T-helper 17 cell (primary cell): Measurements from ENCODE around the gene ZFHX2. TPM values are rescaled to one million over a fixed set of nuclear protein-coding genes. Genes with fewer than 3 reads are reported as not detected.

Experiments used
- ATAC-seq: fragments of 150-1000 bp; cut with Tn5 transposase; 2 replicates; pipeline ENCODE4 v1.10.0; 2021; ENCODE audit warnings: mild to moderate bottlenecking, moderate library complexity
- DNase-seq, 3 donors: peaks; one replicate each; pipeline versions ENCODE4 v3.0.0 to v3.0.0-alpha.2; 2020 to 2021
- H3K9me3 ChIP-seq: one replicate; pipeline ENCODE4 v1.7.0; 2013; ENCODE audit warnings: low read length, mild to moderate bottlenecking; ENCODE audit not compliant: control insufficient read depth, poor library complexity, severe bottlenecking
- H3K27ac Mint-ChIP-seq: one replicate; pipeline ENCODE4 v1.8.0; 2022; ENCODE audit warnings: mild to moderate bottlenecking, moderate library complexity, mixed read lengths
- H3K27me3 Mint-ChIP-seq: one replicate; pipeline ENCODE4 v1.8.0; 2022; ENCODE audit warnings: mixed read lengths
- H3K36me3 Mint-ChIP-seq: one replicate; pipeline ENCODE4 v1.8.0; 2022; ENCODE audit warnings: low read depth, mixed read lengths
- H3K4me1 Mint-ChIP-seq: one replicate; pipeline ENCODE4 v1.8.0; 2022; ENCODE audit warnings: mild to moderate bottlenecking, mixed read lengths
- H3K4me3 Mint-ChIP-seq: one replicate; pipeline ENCODE4 v1.8.0; 2022; ENCODE audit warnings: mild to moderate bottlenecking, moderate library complexity, mixed read lengths
- total RNA-seq, 4 donors: library from RNA in 2 of 4; stranded (reverse) in 2 of 4; gene quantifications; one replicate each; pipeline ENCODE4 v1.2.3 and lab custom pipeline; 2022 to 2026

ZFHX2 gene
- total RNA-seq, 2 donors from 2014 or later, result 0.16 to 0.27 TPM

DNA sequence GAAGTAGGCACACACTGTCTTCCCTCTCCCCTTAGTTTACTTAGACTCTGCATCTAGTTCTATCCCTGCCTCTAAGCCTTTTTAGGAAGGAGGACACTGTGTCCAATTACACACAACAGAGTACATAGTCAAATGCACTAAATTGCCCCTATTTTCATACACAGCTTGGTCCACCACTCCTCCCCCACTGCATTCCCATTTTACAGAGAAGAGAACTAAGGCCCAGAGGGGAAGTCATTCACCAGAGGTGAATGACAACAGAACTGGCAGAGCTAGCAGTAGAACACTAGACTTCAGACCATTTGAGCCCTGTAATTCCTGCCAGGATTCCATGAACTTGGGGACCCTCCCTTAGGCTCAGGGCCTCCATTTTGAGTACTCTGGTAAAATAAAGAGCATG lies 28.2 kb upstream of the ZFHX2 start:
- H3K4me3 Mint-ChIP-seq, result no peak overlapping the region
- DNase-seq, result no peak
- H3K27ac Mint-ChIP-seq, result no peak overlapping the region
- H3K9me3 ChIP-seq, result no peaks in the 10 kb centered on the region
- H3K27me3 Mint-ChIP-seq, result peaks cover 61% of the 10 kb centered on the region
- ATAC-seq, result no peak
- H3K4me1 Mint-ChIP-seq, result peaks cover 20% of the 10 kb centered on the region
- H3K36me3 Mint-ChIP-seq, result peaks cover 4% of the 10 kb centered on the region

DNA sequence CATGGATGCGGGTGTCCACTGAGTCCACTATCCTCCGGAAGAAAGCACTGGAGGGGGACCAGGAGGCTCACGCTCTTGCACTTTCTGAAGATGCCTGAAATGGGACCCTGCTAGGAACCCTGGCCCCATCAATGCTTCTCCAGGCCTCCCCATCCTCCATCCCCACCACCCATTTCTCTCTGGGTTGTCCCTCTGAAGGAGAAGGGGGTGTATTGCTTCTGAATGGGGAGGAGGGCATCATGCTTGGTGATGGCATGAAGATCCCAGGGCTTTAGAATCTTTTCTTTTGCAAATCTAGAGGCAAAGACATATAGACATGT lies 27.7 kb upstream of the ZFHX2 start:
- Mint-ChIP-seq H3K27ac (no peak overlapping the region), H3K27me3 (peaks cover 61% of the 10 kb centered on the region), H3K4me1 (peaks cover 20% of the 10 kb centered on the region), H3K36me3 (peaks cover 4% of the 10 kb centered on the region), H3K4me3 (no peak overlapping the region)
- DNase-seq, result no peak
- no peak for ATAC-seq
- no peaks in the 10 kb centered on the region for H3K9me3 ChIP-seq

GRCh38 chr14:23578560-23579310 lies 27.2 kb upstream of the ZFHX2 start, which contains the start of gene JPH4:
JPH4 (minus strand) TSS chr14:23578790; CDS start chr14:23577453, 1,337 bp downstream.
- H3K9me3 ChIP-seq, result no peaks in the 10 kb centered on the region
- ATAC-seq (no peak), DNase-seq (no peak)
- H3K27me3 Mint-ChIP-seq, result peaks cover 55% of the 10 kb centered on the region
- peaks cover 4% of the 10 kb centered on the region for H3K36me3 Mint-ChIP-seq
- H3K4me1 Mint-ChIP-seq, result peaks cover 20% of the 10 kb centered on the region
- H3K27ac Mint-ChIP-seq, result no peak within 1 kb of the TSS
- peak within 1 kb of the TSS; percentile 7 for H3K4me3 Mint-ChIP-seq

GRCh38 chr14:23577710-23578392 lies 26.3 kb upstream of the ZFHX2 start:
- peaks cover 7% of the 10 kb centered on the region for H3K36me3 Mint-ChIP-seq
- H3K27ac Mint-ChIP-seq, result no peak overlapping the region
- peaks cover 58% of the 10 kb centered on the region for H3K27me3 Mint-ChIP-seq
- H3K9me3 ChIP-seq, result no peaks in the 10 kb centered on the region
- no peak overlapping the region for H3K4me3 Mint-ChIP-seq
- ATAC-seq, result no peak
- H3K4me1 Mint-ChIP-seq, result peaks cover 22% of the 10 kb centered on the region
- DNase-seq, result no peak

GRCh38 chr14:23577004-23577681 lies 25.6 kb upstream of the ZFHX2 start:
- Mint-ChIP-seq H3K4me3 (peak overlapping the region; percentile 86), H3K27me3 (peaks cover 58% of the 10 kb centered on the region), H3K4me1 (peaks cover 26% of the 10 kb centered on the region), H3K27ac (no peak overlapping the region), H3K36me3 (peaks cover 9% of the 10 kb centered on the region)
- peak; percentile 24 for ATAC-seq
- no peaks in the 10 kb centered on the region for H3K9me3 ChIP-seq
- DNase-seq, result no peak

DNA sequence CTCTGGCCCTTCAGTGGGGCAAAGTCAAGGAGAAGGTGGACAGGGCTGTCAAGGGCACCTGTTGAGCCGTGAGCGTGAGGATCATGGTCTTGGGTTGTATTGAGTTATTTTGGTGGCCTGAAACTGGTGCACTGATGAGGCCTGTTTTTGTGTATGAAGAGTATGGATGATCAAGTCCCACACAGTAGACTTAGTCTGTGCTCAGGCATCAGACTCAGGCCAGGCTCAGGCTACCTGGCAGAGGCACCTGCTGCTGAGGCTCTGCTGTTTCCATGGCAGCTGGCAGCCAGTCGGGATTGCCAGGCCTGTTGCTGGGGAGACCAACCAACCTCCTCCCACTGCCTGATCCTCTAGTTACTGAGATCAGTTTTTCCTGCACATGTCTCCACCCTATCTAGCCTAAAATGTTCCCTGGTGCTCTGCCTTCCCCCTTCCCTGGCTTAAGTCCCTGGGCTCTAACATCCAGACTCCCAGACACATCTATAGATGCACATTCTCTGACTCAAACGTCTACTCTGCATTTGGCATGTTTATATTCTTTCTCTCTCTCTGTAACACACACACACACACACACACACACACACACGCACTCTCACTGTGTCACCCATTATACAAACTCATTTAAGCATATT lies 21.9 kb upstream of the ZFHX2 start:
- H3K4me1 Mint-ChIP-seq, result peaks cover 28% of the 10 kb centered on the region
- H3K27ac Mint-ChIP-seq, result peak overlapping the region; percentile 19
- ATAC-seq, result no peak
- DNase-seq, result no peak
- peaks cover 39% of the 10 kb centered on the region for H3K27me3 Mint-ChIP-seq
- peaks cover 9% of the 10 kb centered on the region for H3K36me3 Mint-ChIP-seq
- no peak overlapping the region for H3K4me3 Mint-ChIP-seq
- no peaks in the 10 kb centered on the region for H3K9me3 ChIP-seq

DNA sequence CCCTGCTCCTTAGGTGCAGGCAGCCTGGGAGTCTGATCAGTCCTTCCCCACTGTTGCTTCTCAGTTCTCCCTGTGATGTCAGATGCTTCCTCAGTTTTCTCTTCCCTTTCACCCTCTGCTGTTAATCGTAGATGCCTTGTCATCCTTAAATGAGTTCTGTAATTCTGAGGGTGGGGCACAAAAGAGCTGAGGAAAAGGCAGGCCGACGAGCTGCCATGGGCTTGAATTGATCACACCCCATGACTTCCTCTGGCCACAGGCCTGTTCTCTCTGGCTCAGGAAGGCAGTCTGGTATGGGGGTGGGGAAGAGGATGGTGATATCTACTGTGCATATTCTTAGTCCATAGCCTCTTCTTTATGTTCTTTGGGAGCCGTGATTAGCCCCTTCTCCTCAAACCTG lies 21.3 kb upstream of the ZFHX2 start:
- Mint-ChIP-seq H3K27ac (no peak overlapping the region), H3K27me3 (peaks cover 36% of the 10 kb centered on the region), H3K4me3 (no peak overlapping the region), H3K4me1 (peaks cover 27% of the 10 kb centered on the region), H3K36me3 (peaks cover 9% of the 10 kb centered on the region)
- DNase-seq (no peak), ATAC-seq (peak; percentile 21)
- H3K9me3 ChIP-seq, result no peaks in the 10 kb centered on the region

DNA sequence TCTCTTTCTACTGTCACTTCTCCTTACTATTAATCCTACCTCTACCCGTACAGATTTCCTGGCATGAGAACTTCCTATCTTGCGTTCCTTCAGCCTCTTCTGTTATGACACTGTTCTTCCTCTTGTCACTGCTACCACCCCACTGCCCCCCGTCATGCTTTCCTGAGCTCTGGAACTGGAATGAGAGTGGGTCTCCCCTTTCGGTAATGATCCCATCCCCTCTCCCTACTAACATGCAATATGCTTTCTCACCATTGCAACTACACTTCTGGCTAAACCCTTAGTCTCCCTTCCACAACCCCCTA lies 20.9 kb upstream of the ZFHX2 start:
- ATAC-seq (no peak), DNase-seq (no peak)
- H3K27me3 Mint-ChIP-seq, result peaks cover 36% of the 10 kb centered on the region
- peaks cover 27% of the 10 kb centered on the region for H3K4me1 Mint-ChIP-seq
- H3K4me3 Mint-ChIP-seq, result no peak overlapping the region
- no peak overlapping the region for H3K27ac Mint-ChIP-seq
- peaks cover 10% of the 10 kb centered on the region for H3K36me3 Mint-ChIP-seq
- no peaks in the 10 kb centered on the region for H3K9me3 ChIP-seq

DNA sequence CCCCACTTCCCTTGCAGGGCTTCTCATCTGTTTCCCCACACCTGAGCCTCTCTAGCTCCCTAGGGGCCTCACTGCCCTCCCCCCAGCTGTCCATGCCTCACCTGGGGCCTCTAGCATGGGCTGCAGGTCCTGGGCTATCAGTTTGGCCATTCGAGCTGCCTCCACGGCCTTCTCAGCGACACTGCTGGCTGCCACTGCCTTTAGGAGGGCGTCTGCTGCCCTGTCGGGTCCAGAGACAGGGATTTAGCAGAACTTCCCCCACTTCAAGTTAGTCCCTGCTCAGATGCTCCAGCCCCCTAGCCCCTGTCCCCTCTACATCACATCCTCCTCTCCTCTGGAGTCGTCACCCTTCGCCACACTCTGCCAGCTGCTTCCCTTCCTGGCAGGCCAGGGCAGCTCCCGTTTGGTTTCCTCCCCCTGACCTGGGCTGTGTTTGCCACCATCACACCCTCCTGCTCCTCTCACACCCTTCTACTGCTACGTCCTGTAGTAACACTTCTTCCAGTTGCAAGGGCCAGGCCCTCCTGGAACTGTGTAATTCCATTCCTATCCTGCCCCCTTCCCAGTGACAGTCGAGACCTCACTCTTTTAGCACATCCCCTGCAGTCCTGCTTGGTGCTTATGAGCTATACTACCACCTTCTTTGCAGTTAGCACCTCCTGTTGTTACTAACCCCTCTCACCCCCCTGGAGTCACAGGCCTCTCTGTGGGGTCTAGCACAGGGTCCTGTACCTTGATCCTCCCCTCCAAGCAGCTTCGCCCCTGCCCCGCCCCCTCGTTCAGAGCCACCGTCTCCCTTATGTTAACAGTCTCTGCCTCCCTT lies 20.3 kb upstream of the ZFHX2 start:
- Mint-ChIP-seq H3K4me1 (peaks cover 27% of the 10 kb centered on the region), H3K27me3 (peaks cover 35% of the 10 kb centered on the region), H3K27ac (no peak overlapping the region), H3K36me3 (peaks cover 11% of the 10 kb centered on the region), H3K4me3 (no peak overlapping the region)
- ATAC-seq, result no peak
- no peaks in the 10 kb centered on the region for H3K9me3 ChIP-seq
- no peak for DNase-seq

DNA sequence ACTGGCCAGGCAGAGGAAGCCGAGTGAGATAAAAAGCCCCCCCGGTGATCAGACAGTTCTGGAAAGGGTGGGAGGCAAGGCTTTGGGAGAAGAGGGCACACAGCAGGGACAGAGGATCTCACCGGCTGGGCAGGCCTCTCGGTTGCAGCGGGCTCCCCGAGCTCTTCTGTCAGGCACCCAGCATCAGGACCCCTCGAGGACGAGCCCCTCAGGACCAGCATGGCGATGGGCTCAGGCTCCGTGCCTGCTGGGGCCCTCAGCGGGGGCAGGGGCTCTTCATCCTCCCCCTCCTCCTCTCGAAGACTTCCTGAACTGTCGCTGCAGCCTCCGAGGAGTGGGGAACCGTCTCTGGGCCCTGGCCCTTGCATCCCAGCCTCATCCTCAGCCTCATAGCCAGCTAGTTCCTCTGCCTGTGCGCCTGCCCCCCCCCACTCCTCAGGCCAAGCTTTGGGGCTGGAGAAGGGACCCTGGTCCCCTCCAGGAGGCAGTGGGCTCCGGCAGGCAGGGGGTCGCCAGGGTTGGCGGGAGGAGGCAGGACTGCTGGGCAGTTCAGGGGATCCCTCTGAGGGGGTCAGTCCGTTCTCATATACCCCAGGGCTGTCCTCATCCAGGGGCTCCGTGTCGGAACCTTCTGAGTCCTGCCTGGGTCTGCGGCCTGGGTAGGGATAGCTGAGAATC lies 19.4 kb upstream of the ZFHX2 start:
- Mint-ChIP-seq H3K4me1 (peaks cover 26% of the 10 kb centered on the region), H3K27ac (no peak overlapping the region), H3K36me3 (peaks cover 6% of the 10 kb centered on the region), H3K4me3 (no peak overlapping the region), H3K27me3 (peaks cover 28% of the 10 kb centered on the region)
- DNase-seq, result no peak
- no peak for ATAC-seq
- H3K9me3 ChIP-seq, result no peaks in the 10 kb centered on the region

DNA sequence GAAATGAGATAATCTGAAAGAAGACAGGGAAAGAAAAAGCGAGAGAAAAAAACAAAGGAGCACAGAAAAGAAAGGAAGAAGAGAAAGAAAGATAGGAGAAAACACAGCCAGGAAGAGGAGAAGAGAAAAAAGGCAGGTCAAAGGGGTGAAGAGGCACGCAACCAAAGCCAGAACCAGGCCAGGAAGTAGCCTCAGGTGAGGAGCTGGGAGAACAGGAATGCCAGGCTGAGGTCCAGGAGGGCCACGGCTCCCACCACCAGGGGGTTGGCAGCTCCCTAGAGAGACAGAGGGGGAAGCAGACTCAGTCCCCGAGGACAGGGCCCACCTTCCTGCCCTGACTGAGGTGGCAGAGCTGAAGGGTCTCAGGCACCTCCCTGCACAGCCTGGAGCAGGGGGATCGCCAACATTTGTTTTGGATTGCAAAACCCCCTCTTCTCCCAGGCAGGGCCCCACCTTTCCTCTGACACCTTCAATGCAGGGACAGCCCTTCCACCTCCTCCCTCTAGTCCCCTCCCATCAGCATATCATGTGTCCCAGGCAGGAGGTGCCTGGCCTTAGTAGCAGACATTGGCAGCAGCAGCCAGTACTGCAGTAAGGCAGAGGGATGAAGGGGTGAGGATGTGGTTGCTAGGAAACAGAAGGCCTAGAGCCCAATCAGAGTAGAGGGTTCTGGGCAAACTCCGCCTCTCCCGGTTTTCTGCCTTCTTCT lies 18.0 kb upstream of the ZFHX2 start:
- Mint-ChIP-seq H3K27me3 (peaks cover 18% of the 10 kb centered on the region), H3K4me1 (peaks cover 26% of the 10 kb centered on the region), H3K36me3 (peaks cover 6% of the 10 kb centered on the region), H3K27ac (no peak overlapping the region), H3K4me3 (no peak overlapping the region)
- DNase-seq (no peak), ATAC-seq (no peak)
- no peaks in the 10 kb centered on the region for H3K9me3 ChIP-seq
